ENCODE data around the gene GADD45A.
"Not testable (repeated sequence)": the region's sequence is repeated elsewhere in the genome, so short reads cannot be mapped to it uniquely, and the experiment has no call there.

DNA sequence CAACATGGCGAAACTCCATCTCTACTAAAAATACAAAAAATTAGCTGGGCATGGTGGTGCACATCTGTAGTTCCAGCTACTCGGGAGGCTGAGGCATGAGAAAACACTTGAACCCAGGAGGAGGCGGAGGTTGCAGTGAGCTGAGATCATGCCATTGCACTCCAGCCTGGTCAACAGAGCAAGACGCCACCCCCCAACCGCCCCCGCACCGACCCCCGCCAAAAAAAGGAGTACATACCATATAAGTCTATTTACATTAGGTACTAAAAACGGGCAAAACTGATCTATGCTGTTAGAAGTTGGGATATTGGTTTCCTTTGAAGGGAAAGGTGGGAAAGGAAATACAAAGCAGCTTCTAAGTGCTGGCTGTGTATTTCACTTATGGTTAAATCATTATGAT is 45.3 kb downstream of the GADD45A start:
- TF ChIP-seq CTCF (IDR thresholded peaks at IDR 0.05; ENCODE audit: insufficient read depth, low read length, poor library complexity, severe bottlenecking); EZH2phosphoT487 (conservative IDR thresholded peaks at IDR 0.05; ENCODE audit: low read length): not testable (repeated sequence)

Data from SU-DHL-6 (cell line).